T47D (cell line): ENCODE results near the gene DENND1A.

Experiments
- DNase-seq, 2 experiments: peaks; one replicate each; pipeline versions ENCODE4 v3.0.0 to v3.0.0-alpha.2; 2011 to 2012; ENCODE audit warnings: low read depth in 1 of 2, low spot score in 1 of 2
- JUND ChIP-seq: IDR thresholded peaks from 2 replicates; pipeline ENCODE4 v1.6.1; 2012; ENCODE audit warnings: low read depth
- in situ Hi-C: cut with HindIII; loops from 2 replicates; pipeline ENCODE4 v1.10.0; 2016; ENCODE audit warnings: low sequenced_read_pairs, low pct_unique_long_range_greater_than_20kb

Gene DENND1A

DNA sequence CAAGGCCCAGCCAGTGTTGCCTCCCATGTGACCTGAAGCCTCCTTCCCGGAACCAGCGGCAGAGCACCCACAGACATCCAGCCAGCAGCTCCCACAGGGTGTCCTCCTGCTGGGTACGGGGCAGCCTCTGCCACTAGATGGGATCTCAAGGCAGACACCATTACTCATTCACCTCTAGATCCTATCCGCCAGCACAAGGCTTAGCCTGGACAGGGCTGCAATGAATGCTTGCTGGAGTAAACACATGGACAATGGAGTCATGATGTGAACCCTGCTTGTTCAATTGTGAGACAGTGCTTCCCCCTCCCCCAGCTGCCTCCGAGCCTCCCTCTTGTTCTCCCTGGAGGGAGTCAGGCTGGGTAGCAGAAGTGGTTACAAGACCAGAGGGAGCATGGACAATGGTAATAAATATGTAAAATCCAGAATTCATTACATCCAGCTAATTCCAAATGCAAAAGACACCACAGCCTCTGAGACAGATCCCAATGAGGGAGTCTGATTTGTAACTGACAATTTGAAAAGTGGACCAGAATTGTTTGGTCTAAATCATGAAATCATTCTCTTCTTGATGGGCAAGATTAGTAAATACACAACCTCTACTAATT is 441.9 kb downstream of the DENND1A start:
- DNase-seq: no peak
- TF ChIP-seq JUND: no peak
- in situ Hi-C loops: no loop called here

DNA sequence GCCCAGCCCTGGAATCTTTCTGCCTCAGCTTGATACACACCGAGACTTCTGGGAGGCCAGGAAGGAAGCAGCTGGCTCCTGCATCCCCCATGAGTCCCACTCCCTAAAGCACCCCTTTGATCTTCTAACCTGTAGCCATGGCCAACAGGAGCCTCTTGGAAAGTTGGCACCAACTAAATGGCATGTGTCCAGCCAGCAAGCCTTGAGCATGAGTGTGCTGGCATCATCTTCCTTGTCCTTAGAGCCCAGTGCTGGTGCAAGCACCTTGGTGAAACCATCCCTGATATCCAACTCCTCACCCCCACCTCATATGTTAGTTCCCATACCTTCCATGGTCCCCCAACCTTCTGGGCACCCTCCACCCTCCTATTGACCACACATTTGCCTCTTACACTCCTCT is 443.5 kb downstream of the DENND1A start:
- in situ Hi-C loops: no loop called here
- no peak for TF ChIP-seq JUND
- no peak for DNase-seq

DNA sequence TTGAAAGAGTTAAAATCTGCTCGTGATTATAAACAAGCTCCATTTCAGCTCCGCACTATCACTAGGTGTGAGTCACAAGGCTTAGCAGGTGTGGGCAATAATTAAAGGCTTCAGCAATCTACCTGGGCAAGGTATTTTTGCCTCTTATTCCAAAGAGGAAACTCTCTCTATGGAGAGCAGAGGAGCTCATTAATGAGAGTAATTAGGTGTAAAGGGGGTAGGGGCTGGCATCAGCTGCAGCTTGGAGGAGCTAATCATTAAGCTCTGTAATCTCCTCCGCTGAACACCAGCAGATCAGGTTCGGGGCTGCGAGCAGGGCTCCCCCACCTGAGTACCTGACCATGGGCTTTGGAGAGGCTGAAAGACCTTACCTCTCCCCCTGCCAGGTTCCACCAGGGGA is 444.7 kb downstream of the DENND1A start:
- in situ Hi-C loops: no loop called here

DNA sequence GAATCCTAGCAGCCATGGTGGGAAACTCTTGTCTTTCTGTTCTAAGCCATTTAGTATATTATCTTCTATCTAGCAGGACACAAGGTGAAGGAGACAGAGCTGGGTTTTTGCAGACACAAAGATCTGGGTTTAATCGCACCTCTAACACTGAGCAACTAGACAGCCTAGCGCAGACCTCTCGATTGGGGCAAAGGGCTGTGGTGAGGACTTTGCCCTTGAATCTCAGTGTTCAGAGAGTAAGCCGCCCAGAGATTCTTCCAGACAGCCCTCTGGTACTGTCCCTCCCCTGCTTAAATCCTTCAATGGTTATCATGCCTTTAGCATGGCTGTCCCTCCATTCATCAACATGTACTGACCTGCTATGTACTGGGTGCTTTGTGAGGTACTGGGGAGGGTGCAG is 445.8 kb downstream of the DENND1A start:
- no peak for DNase-seq
- in situ Hi-C loops: no loop called here
- no peak for TF ChIP-seq JUND

More for the DNA sequence above, 444.7 kb downstream of the DENND1A start:
- no peak for TF ChIP-seq JUND
- no peak for DNase-seq

DNA sequence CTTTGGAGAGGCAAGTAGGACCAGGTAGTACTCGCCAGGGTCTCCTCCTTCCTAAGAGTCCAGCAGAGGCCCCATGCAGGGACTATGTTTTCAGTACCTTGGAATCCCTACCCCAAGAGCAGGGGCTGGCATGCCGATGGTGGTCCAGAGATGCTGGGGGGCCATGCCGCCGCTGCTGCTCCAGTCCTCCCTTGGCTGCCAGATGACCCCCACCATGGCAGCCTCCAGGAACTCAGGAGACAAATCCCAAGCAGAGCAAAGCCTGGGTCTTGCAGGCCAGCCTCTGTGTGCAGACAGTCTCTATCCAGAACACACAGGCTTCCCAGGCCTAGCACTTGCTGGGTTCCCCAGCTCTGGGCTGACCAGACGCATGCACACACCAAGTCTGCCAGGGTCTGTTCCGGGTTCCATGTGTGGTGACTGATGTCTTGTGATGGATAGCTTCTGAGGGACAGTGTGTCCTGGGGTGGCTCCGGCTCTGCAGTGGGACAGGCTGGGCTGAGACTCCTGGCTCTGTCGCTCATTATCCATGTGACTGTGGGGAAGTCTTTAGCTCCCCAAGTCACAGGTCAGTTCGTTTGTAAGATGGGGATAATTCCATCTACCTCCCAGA is 446.6 kb downstream of the DENND1A start:
- in situ Hi-C loops: no loop called here
- no peak for TF ChIP-seq JUND
- DNase-seq: no peak

DNA sequence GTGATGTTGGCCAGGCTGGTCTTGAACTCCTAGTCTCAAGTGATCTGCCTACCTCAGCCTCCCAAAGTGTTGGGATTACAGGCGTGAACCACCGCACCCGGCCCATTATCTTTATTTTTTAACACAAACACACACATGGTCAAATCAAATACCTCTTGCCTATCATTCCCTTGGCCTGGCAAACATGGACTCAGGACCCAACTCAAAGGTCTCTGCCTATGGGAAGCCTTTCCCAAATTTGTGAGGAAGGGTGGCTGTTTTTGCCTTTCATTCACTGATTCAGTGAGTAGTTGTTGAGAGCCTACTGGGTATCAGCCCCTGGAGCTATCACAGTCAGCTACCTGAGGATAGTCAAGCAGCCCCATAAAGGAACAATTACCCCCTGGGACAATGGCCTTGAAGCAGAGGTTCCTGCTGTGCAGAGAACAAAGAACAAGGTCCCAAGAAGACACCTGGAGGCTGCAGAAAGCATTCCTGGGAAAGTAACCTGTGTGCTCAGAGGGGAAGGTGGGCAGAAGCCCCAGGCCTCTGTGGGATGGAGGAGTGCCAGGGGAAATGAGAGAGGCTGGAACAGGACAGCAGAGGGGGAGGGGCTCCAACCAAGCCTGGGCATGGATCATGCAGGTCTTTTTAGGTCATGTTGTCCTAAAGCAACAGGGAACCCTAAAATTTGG is 447.5 kb downstream of the DENND1A start:
- no peak for DNase-seq
- TF ChIP-seq JUND: no peak
- in situ Hi-C loops: no loop called here

DNA sequence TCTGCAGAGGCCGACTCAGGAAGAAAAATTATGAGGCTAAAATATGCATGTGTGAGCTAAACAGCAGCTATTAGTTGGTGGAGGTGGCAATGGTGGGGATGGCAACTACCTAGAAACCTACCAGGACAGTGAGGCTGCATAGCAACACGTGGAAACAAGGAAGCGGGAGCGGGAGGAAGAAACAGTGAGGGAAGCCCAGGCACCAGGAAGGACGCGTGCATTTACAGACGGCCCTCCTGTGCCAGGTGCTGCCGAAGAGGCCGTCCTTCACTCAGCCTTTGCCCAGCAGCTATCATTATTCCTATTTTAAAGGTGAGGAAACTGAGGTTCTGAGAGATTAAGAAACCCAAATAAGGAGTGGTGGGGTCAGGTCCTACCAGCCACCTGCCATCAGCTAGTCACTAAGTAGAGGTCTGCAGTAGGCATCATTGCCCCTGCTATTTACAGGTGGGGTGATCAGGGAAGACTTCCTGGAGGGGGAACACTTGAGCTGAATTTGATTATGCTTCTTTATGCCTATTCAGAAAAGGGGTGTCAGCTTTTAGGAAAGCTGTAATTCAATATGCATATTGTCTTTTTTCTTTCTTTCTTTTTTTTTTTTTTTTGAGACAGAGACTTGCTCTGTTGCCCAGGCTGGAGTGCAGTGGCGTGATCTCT is 448.6 kb downstream of the DENND1A start:
- in situ Hi-C loops: no loop called here
- no peak for DNase-seq
- TF ChIP-seq JUND: no peak

DNA sequence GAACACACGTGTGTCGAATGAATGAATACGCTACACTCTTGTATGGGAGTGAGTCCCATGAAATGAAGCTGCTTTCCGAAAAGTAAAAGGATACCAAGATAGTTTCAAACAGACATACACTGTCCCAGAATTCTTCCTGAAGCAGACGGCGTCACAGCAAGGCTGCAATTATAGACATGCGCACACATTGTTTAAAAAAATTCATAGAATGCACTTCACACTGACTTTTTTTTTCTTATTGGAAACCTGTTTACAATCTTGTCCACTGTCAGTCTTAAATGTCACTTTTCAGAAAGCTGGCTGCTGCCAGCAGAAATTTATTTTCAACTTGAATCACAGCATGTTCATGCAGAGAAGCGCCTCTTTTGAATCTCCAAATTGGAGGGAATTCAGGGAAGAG is 449.1 kb downstream of the DENND1A start:
- DNase-seq: no peak
- TF ChIP-seq JUND: no peak
- in situ Hi-C loops: no loop called here

DNA sequence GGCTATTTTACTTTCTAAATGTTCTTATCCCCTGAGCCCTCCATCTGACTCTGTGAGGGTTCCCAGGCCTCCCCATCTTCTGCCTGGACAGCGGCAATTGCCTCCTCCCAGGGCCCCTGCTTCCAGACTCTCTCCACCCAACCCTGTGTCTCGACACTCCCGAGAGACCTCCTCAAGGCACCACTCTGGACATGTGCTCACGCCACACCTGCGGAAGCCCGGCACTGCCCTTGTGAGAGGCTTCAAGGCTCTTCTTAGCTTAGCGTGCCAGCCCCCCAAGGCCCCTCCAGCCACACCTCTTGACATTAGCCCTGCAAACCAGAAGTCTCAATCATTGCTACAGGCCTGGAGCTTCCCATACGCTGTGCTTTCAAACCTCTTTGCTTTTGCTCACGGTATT is 449.8 kb downstream of the DENND1A start:
- no peak for TF ChIP-seq JUND
- in situ Hi-C loops: no loop called here
- no peak for DNase-seq

DNA sequence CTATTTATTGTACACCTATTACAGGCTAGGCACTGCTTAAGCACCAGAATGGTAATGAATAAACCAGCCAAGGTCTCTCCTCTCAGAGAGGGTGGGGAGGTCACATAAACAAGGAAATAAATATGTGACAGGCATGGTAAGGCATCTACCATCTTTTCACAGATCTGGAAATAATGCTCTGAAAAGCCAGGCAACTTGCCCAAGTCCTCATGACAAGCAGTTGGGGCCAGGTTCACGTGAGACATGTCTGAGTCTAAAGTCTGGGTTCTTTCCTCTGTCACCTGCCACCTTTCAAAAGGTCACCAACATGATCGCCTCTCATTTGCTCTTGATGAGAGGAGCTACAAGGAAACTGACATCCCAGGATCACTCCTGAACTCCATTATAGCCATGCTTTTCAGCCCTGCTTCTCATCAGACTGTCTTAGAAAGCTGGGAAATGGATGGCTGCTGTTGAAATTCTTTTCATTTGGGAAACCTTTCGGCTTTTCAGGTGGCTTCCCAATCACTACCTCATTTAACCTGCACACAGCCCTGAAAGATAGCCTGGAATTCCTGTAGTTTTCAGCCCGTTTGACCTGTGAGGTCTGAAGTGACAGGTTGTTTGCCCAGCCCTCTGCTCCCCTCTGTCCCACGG is 450.8 kb downstream of the DENND1A start:
- no peak for TF ChIP-seq JUND
- in situ Hi-C loops: no loop called here
- no peak for DNase-seq

DNA sequence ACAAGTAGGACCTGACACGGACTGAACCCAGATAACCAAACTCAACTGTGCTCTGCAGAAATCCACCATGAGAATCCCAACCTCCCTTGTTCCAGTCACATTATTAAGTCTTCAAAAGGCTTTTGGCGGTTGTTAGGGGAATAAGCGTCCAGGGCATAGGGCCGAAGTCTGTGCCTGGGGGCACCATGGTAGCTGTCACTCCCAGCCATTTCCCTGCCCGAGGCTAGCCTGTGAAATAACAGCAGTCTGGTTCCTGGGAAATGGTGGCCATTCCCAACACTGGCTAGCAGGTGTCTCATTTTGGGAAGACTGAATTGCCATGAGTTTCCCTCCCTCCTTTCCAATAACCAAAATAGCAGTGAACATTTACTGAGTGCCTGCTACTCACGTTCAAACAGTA is 451.8 kb downstream of the DENND1A start:
- in situ Hi-C loops: no loop called here
- TF ChIP-seq JUND: no peak
- no peak for DNase-seq

DNA sequence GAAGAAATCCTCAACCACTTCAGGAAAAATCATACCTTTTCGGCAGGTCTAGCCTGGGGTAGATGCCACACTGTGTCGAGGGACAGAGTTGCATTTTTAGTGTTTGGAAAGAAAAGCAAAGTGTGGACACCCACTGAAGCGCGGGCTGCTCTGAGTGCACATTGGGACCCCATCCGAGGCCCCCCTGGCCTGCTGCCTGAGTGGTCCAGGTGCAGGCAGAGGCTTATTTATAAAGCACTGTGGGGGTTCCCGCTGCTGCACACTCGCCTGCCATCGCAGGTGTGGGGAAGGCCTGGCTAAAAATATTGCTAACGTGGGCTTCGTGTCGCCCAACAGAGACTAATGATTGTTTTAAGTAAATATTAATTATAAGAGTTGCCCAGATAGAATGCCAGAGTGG is 454.5 kb downstream of the DENND1A start:
- no peak for DNase-seq
- TF ChIP-seq JUND: no peak
- in situ Hi-C loops: no loop called here

DNA sequence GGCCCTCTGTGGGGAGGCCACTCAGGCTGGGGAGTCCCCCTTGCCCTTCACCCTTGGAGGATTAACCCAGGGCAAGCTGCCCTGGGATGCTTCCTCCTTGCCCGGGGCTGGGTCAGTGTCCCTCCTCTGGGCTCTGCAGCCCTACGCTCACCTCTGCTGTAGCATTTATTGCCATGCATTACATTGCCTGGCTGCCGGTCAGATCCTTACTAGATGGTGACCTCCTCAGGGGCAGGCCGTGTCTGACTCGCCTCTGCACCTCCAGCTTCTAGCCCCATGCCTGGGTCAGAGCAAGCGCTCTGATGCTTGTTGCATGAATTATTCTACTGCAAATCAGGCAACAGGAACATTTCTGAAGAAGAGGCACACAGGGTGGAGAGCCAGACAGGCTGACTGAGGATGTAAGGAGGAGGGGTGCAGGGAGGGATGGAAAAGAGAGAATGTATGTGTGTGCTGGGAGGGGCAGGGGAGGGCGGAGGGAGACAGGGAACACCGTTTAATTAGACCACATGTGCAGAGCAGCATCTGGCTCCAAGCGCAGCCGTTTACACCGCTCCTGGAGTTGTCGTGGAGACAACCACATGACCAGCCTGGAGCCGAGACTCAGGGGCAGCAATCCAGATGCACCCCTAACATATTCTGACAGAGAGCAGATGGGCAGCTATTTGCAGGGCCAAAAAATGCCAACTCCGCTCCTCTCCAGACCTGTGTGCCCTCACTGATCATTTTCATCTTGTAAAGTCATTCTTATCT is 456.9 kb downstream of the DENND1A start:
- TF ChIP-seq JUND: no peak
- in situ Hi-C loops: no loop called here
- DNase-seq: no peak
